Lower leg skin (tissue), 3 donors: Measurements from ENCODE around the gene TGOLN2.

Experiments
- CTCF ChIP-seq, 3 donors: fragments of 450-650 bp; IDR thresholded peaks; one replicate each; pipeline ENCODE4 v1.5.1; 2016; ENCODE audit warnings: antibody characterized with exemption in 3 of 3, mild to moderate bottlenecking in 3 of 3, moderate library complexity in 2 of 3
- POLR2A ChIP-seq, 2 donors: fragments of 450-650 bp; IDR thresholded peaks; one replicate each; pipeline ENCODE4 v1.6.1; 2016 to 2017; ENCODE audit warnings: antibody characterized with exemption in 2 of 2, mild to moderate bottlenecking in 1 of 2, moderate library complexity in 1 of 2

- TF ChIP-seq CTCF (IDR thresholded peaks at IDR 0.05): no peak
- TF ChIP-seq POLR2A (IDR thresholded peaks at IDR 0.05): peak in 1 of 2 donors; percentile 90
Measured at GRCh38 chr2:85327822-85328617, at the start of gene TGOLN2.
